CD4-positive, CD25-positive, alpha-beta regulatory T cell (primary cell): ENCODE results near the gene MTERF1. TPM values are rescaled to one million over a fixed set of nuclear protein-coding genes. Genes with fewer than 3 reads are reported as not detected.

Source experiments
- ATAC-seq, 2 donors: fragments of 150-1000 bp; cut with Tn5 transposase; one replicate each; pipeline ENCODE4 v1.10.0; 2021; ENCODE audit warnings: low read depth in 2 of 2, moderate number of reproducible peaks in 2 of 2, moderate library complexity in 1 of 2
- DNase-seq, 3 donors: peaks; one replicate each; pipeline versions ENCODE4 v3.0.0 to v3.0.0-alpha.2; 2012 to 2022; ENCODE audit warnings: mixed read lengths in 1 of 3
- H3K27ac ChIP-seq: one replicate; pipeline ENCODE4 v1.7.0; 2013; ENCODE audit warnings: mild to moderate bottlenecking, low read length; ENCODE audit not compliant: insufficient read depth, poor library complexity, severe bottlenecking
- H3K27me3 ChIP-seq: one replicate; pipeline ENCODE4 v1.7.0; 2013; ENCODE audit warnings: low read length; ENCODE audit not compliant: control insufficient read depth, insufficient read depth
- H3K36me3 ChIP-seq: one replicate; pipeline ENCODE4 v1.7.0; 2013; ENCODE audit warnings: mild to moderate bottlenecking, low read length, moderate library complexity; ENCODE audit not compliant: control insufficient read depth, insufficient read depth
- H3K4me1 ChIP-seq: 2 replicates; pipeline ENCODE4 v1.7.0; 2013; ENCODE audit warnings: mild to moderate bottlenecking, low read length; ENCODE audit not compliant: insufficient read depth, control insufficient read depth, poor library complexity, severe bottlenecking
- H3K4me3 ChIP-seq: one replicate; pipeline ENCODE4 v1.7.0; 2013; ENCODE audit warnings: low read depth, mild to moderate bottlenecking, low read length, moderate library complexity
- H3K9me3 ChIP-seq, 2 experiments: 1 replicate in 1 of 2; 2 replicates in 1 of 2; pipeline ENCODE4 v1.7.0; 2013; ENCODE audit warnings: low read length in 2 of 2, mild to moderate bottlenecking in 1 of 2, moderate library complexity in 1 of 2; ENCODE audit not compliant: control insufficient read depth in 2 of 2
- H3K27ac Mint-ChIP-seq, 3 donors: one replicate each; pipeline ENCODE4 v1.8.0; 2020 to 2022; ENCODE audit warnings: mild to moderate bottlenecking in 3 of 3, mixed read lengths in 3 of 3, moderate library complexity in 2 of 3
- H3K27me3 Mint-ChIP-seq: one replicate; pipeline ENCODE4 v1.8.0; 2022; ENCODE audit warnings: mild to moderate bottlenecking, mixed read lengths
- H3K36me3 Mint-ChIP-seq: one replicate; pipeline ENCODE4 v1.8.0; 2020; ENCODE audit warnings: mixed read lengths
- H3K4me1 Mint-ChIP-seq, 4 donors: one replicate each; pipeline ENCODE4 v1.8.0; 2020 to 2022; ENCODE audit warnings: mixed read lengths in 4 of 4, mild to moderate bottlenecking in 1 of 4
- H3K4me3 Mint-ChIP-seq, 4 donors: one replicate each; pipeline ENCODE4 v1.8.0; 2020 to 2022; ENCODE audit warnings: mild to moderate bottlenecking in 4 of 4, mixed read lengths in 4 of 4, moderate library complexity in 3 of 4
- H3K9me3 Mint-ChIP-seq, 7 donors: one replicate each; pipeline ENCODE4 v1.8.0; 2020 to 2022; ENCODE audit warnings: mixed read lengths in 7 of 7, mild to moderate bottlenecking in 3 of 7, moderate library complexity in 2 of 7
- polyA plus RNA-seq, 4 donors: library from polyadenylated mRNA; unstranded; fragments of 300-500 nt; fragmentation: Illumina TruSeq; gene quantifications; one replicate each; pipeline ENCODE4 v1.2.3, GENCODE V29; 2021
- total RNA-seq: library from RNA; stranded (reverse); gene quantifications from one replicate; pipeline ENCODE4 v1.2.3, GENCODE V29; 2022

Gene MTERF1
- total RNA-seq = 20.4 TPM
- 10 to 100 TPM in 2 of 4 donors, 1 to 10 TPM in 2; 9.5 to 18.5 (median 11.8) TPM for polyA plus RNA-seq

- Histone ChIP-seq H3K27ac (peak within 1 kb of the TSS; percentile 75), H3K4me3 (peak within 1 kb of the TSS; percentile 98), H3K9me3 (no peaks in the 10 kb centered on the region), H3K27me3 (no peaks in the 10 kb centered on the region), H3K4me1 (peaks cover 17% of the 10 kb centered on the region), H3K36me3 (peaks cover 10% of the 10 kb centered on the region)
- peak within 1 kb of the TSS; percentile 95 to 98 (median 96) for H3K27ac Mint-ChIP-seq
- H3K9me3 Mint-ChIP-seq = peaks cover 0 to 3% (median 0%) of the 10 kb centered on the region in 7 donors
- peaks cover 6% of the 10 kb centered on the region for H3K27me3 Mint-ChIP-seq
- peak within 1 kb of the TSS; percentile 94 to 99 (median 96) for H3K4me3 Mint-ChIP-seq
- DNase-seq (peak; percentile 85 to 96 (median 92)), ATAC-seq (peak; percentile 98 to 100)
- peaks cover 34 to 49% (median 35%) of the 10 kb centered on the region in 4 donors for H3K4me1 Mint-ChIP-seq
- peaks cover 21% of the 10 kb centered on the region for H3K36me3 Mint-ChIP-seq
Measured at GRCh38 chr7:91880413-91881241, at the start of gene MTERF1. TSS of gene MTERF1 (minus strand) at chr7:91880702. CDS start at chr7:91880083, 619 bp downstream.

- peaks cover 0 to 6% (median 2%) of the 10 kb centered on the region in 7 donors for H3K9me3 Mint-ChIP-seq
- H3K4me1 ChIP-seq = no peaks in the 10 kb centered on the region
- no peaks in the 10 kb centered on the region for H3K36me3 ChIP-seq
- H3K4me3 ChIP-seq = no peak overlapping the region
- no peaks in the 10 kb centered on the region for H3K36me3 Mint-ChIP-seq
- ATAC-seq (peak; percentile 88 to 92), DNase-seq (peak in 1 of 3 donors; percentile 41)
- peaks cover 18% of the 10 kb centered on the region for H3K27me3 ChIP-seq
- H3K4me1 Mint-ChIP-seq = peaks cover 6 to 21% (median 11%) of the 10 kb centered on the region in 4 donors
- peaks cover 40% of the 10 kb centered on the region for H3K27me3 Mint-ChIP-seq
- H3K27ac ChIP-seq = no peak overlapping the region
- no peaks in the 10 kb centered on the region for H3K9me3 ChIP-seq
- no peak overlapping the region for H3K27ac Mint-ChIP-seq
- no peak overlapping the region for H3K4me3 Mint-ChIP-seq
Measured at GRCh38 chr7:91929463-91929862, 49.0 kb upstream of the MTERF1 start.

- H3K4me3 ChIP-seq = peak overlapping the region; percentile 15
- Mint-ChIP-seq H3K36me3 (no peaks in the 10 kb centered on the region), H3K9me3 (peaks cover 0 to 5% (median 2%) of the 10 kb centered on the region in 7 donors), H3K4me3 (peak overlapping the region in 2 of 4 donors; percentile 1 to 17), H3K27me3 (peaks cover 38% of the 10 kb centered on the region), H3K4me1 (peaks cover 6 to 15% (median 11%) of the 10 kb centered on the region in 4 donors), H3K27ac (no peak overlapping the region)
- H3K27me3 ChIP-seq = peaks cover 24% of the 10 kb centered on the region
- no peak for ATAC-seq
- no peaks in the 10 kb centered on the region for H3K36me3 ChIP-seq
- no peaks in the 10 kb centered on the region for H3K9me3 ChIP-seq
- no peak overlapping the region for H3K27ac ChIP-seq
- no peak for DNase-seq
- H3K4me1 ChIP-seq = no peaks in the 10 kb centered on the region
Measured at GRCh38 chr7:91927912-91928311, 47.4 kb upstream of the MTERF1 start.

GRCh38 chr7:91922857-91923256, 42.4 kb upstream of the MTERF1 start:
- peaks cover 18% of the 10 kb centered on the region for H3K27me3 ChIP-seq
- H3K4me1 ChIP-seq = no peaks in the 10 kb centered on the region
- Mint-ChIP-seq H3K4me1 (peaks cover 0 to 2% (median 1%) of the 10 kb centered on the region in 4 donors), H3K4me3 (no peak overlapping the region), H3K9me3 (peaks cover 0 to 3% (median 0%) of the 10 kb centered on the region in 7 donors), H3K27me3 (peaks cover 50% of the 10 kb centered on the region), H3K27ac (no peak overlapping the region), H3K36me3 (no peaks in the 10 kb centered on the region)
- no peak overlapping the region for H3K27ac ChIP-seq
- no peak for DNase-seq
- no peaks in the 10 kb centered on the region for H3K9me3 ChIP-seq
- no peak for ATAC-seq
- no peak overlapping the region for H3K4me3 ChIP-seq
- H3K36me3 ChIP-seq = no peaks in the 10 kb centered on the region

- no peaks in the 10 kb centered on the region for H3K36me3 ChIP-seq
- H3K27me3 Mint-ChIP-seq = peaks cover 33% of the 10 kb centered on the region
- peaks cover 13% of the 10 kb centered on the region for H3K27me3 ChIP-seq
- no peaks in the 10 kb centered on the region for H3K36me3 Mint-ChIP-seq
- no peaks in the 10 kb centered on the region for H3K4me1 ChIP-seq
- H3K9me3 Mint-ChIP-seq = no peaks in the 10 kb centered on the region
- H3K4me3 Mint-ChIP-seq = no peak overlapping the region
- DNase-seq (no peak), ATAC-seq (no peak)
- H3K27ac Mint-ChIP-seq = no peak overlapping the region
- no peaks in the 10 kb centered on the region for H3K9me3 ChIP-seq
- peaks cover 0 to 9% (median 2%) of the 10 kb centered on the region in 4 donors for H3K4me1 Mint-ChIP-seq
- H3K4me3 ChIP-seq = no peak overlapping the region
- no peak overlapping the region for H3K27ac ChIP-seq
Measured at GRCh38 chr7:91918356-91918755, 37.9 kb upstream of the MTERF1 start.

- Mint-ChIP-seq H3K4me1 (peaks cover 0 to 9% (median 2%) of the 10 kb centered on the region in 4 donors), H3K9me3 (no peaks in the 10 kb centered on the region), H3K27ac (no peak overlapping the region), H3K4me3 (no peak overlapping the region), H3K36me3 (no peaks in the 10 kb centered on the region), H3K27me3 (peaks cover 16% of the 10 kb centered on the region)
- no peak for DNase-seq
- ATAC-seq = no peak
- H3K4me1 ChIP-seq = no peaks in the 10 kb centered on the region
- H3K4me3 ChIP-seq = no peak overlapping the region
- no peaks in the 10 kb centered on the region for H3K36me3 ChIP-seq
- H3K27ac ChIP-seq = no peak overlapping the region
- H3K9me3 ChIP-seq = no peaks in the 10 kb centered on the region
- H3K27me3 ChIP-seq = peaks cover 11% of the 10 kb centered on the region
Measured at GRCh38 chr7:91916051-91916440, 35.5 kb upstream of the MTERF1 start.

GRCh38 chr7:91915401-91916050, 35.0 kb upstream of the MTERF1 start:
- Histone ChIP-seq H3K4me3 (no peak overlapping the region), H3K27me3 (peaks cover 11% of the 10 kb centered on the region), H3K36me3 (no peaks in the 10 kb centered on the region), H3K27ac (no peak overlapping the region), H3K4me1 (no peaks in the 10 kb centered on the region), H3K9me3 (no peaks in the 10 kb centered on the region)
- Mint-ChIP-seq H3K9me3 (no peaks in the 10 kb centered on the region), H3K27ac (no peak overlapping the region), H3K4me1 (peaks cover 0 to 9% (median 2%) of the 10 kb centered on the region in 4 donors), H3K4me3 (peak overlapping the region in 1 of 4 donors; percentile 8), H3K36me3 (no peaks in the 10 kb centered on the region), H3K27me3 (peaks cover 13% of the 10 kb centered on the region)
- DNase-seq = no peak
- ATAC-seq = no peak
